Measurements from ENCODE around the gene UBR3. TPM values are rescaled to one million over a fixed set of nuclear protein-coding genes. Genes with fewer than 3 reads are reported as not detected.

UBR3 gene
- total RNA-seq, 1 experiment from 2014 or later = 21.9 TPM

GRCh38 chr2:170002096-170002495 is 174.8 kb downstream of the UBR3 start:
- no peak overlapping the region for H2AFZ ChIP-seq
- H4K20me1 ChIP-seq (ENCODE audit: insufficient read depth) = no peaks in the 10 kb centered on the region
- no peaks in the 10 kb centered on the region for H3K4me1 ChIP-seq (replicated peaks; ENCODE audit: insufficient read depth)
- no peaks in the 10 kb centered on the region for H3K79me2 ChIP-seq (ENCODE audit: low read depth)
- no peak overlapping the region for H3K27ac ChIP-seq
- no peaks in the 10 kb centered on the region for H3K27me3 ChIP-seq (ENCODE audit: insufficient read depth, low read depth)
- BruUV-seq (replicated peaks) = no TSS peak
- ChIA-PET POLR2A (ENCODE audit: unreplicated experiment) (interaction anchor here (0.5 kb wide), 1 partner anchor 36 kb away, joined by 4 read pairs; no protein-coding TSS in a partner anchor), CTCF (no interaction called here)
- H3K4me2 ChIP-seq = no peak overlapping the region
- no peaks in the 10 kb centered on the region for H3K9me3 ChIP-seq (ENCODE audit: insufficient read depth, low read depth)
- H3F3A ChIP-seq (ENCODE audit: insufficient read depth, low read depth) = no peaks in the 10 kb centered on the region
- no peak for DNase-seq
- H3K36me3 ChIP-seq (ENCODE audit: low read depth) = no peaks in the 10 kb centered on the region; the same call in 1 of the 2 replicates
- H3K9me2 ChIP-seq (ENCODE audit: insufficient read depth) = no peaks in the 10 kb centered on the region
- intact Hi-C loops (cut with micrococcal nuclease; ENCODE audit: unreplicated experiment) = no loop called here
- no peak overlapping the region for H3K4me3 ChIP-seq
- TF ChIP-seq CTCF (conservative IDR thresholded peaks at IDR 0.05) = no peak
- no peak for TF ChIP-seq EZH2 (IDR thresholded peaks at IDR 0.05; ENCODE audit: low read depth)

- ChIA-PET CTCF (no interaction called here), POLR2A (ENCODE audit: unreplicated experiment) (no interaction called here)
- no peaks in the 10 kb centered on the region for H3K79me2 ChIP-seq (ENCODE audit: low read depth)
- no peaks in the 10 kb centered on the region for H3K4me1 ChIP-seq (replicated peaks; ENCODE audit: insufficient read depth)
- no peak overlapping the region for H3K4me2 ChIP-seq
- BruUV-seq (replicated peaks) = no TSS peak
- TF ChIP-seq EZH2 (IDR thresholded peaks at IDR 0.05; ENCODE audit: low read depth) (no peak), CTCF (conservative IDR thresholded peaks at IDR 0.05) (no peak)
- intact Hi-C loops (cut with micrococcal nuclease; ENCODE audit: unreplicated experiment) = no loop called here
- H3K27ac ChIP-seq = no peak overlapping the region
- H2AFZ ChIP-seq = no peak overlapping the region
- no peaks in the 10 kb centered on the region for H4K20me1 ChIP-seq (ENCODE audit: insufficient read depth)
- H3K9me3 ChIP-seq (ENCODE audit: insufficient read depth, low read depth) = no peaks in the 10 kb centered on the region
- no peaks in the 10 kb centered on the region for H3K27me3 ChIP-seq (ENCODE audit: insufficient read depth, low read depth)
- H3K36me3 ChIP-seq (ENCODE audit: low read depth) = no peaks in the 10 kb centered on the region; the same call in 1 of the 2 replicates
- H3K4me3 ChIP-seq = no peak overlapping the region
- H3F3A ChIP-seq (ENCODE audit: insufficient read depth, low read depth) = no peaks in the 10 kb centered on the region
- no peaks in the 10 kb centered on the region; the same call in 1 of the 2 replicates for H3K9me2 ChIP-seq (ENCODE audit: insufficient read depth)
- DNase-seq = no peak
These were observed 178.4 kb downstream of the UBR3 start for GRCh38 chr2:170005702-170006101.

- H3K27me3 ChIP-seq (ENCODE audit: insufficient read depth, low read depth) = no peaks in the 10 kb centered on the region
- ChIA-PET CTCF (no interaction called here), POLR2A (ENCODE audit: unreplicated experiment) (no interaction called here)
- no peaks in the 10 kb centered on the region for H3F3A ChIP-seq (ENCODE audit: insufficient read depth, low read depth)
- H3K36me3 ChIP-seq (ENCODE audit: low read depth) = no peaks in the 10 kb centered on the region; the same call in 1 of the 2 replicates
- H3K9me2 ChIP-seq (ENCODE audit: insufficient read depth) = no peaks in the 10 kb centered on the region; the same call in 1 of the 2 replicates
- intact Hi-C loops (cut with micrococcal nuclease; ENCODE audit: unreplicated experiment) = no loop called here
- no TSS peak for BruUV-seq (replicated peaks)
- no peak overlapping the region for H3K4me3 ChIP-seq
- TF ChIP-seq EZH2 (IDR thresholded peaks at IDR 0.05; ENCODE audit: low read depth) = no peak
- TF ChIP-seq CTCF (conservative IDR thresholded peaks at IDR 0.05) = no peak
- no peaks in the 10 kb centered on the region for H3K79me2 ChIP-seq (ENCODE audit: low read depth)
- no peak overlapping the region for H3K27ac ChIP-seq
- no peaks in the 10 kb centered on the region for H3K4me1 ChIP-seq (replicated peaks; ENCODE audit: insufficient read depth)
- no peaks in the 10 kb centered on the region for H3K9me3 ChIP-seq (ENCODE audit: insufficient read depth, low read depth)
- no peaks in the 10 kb centered on the region for H4K20me1 ChIP-seq (ENCODE audit: insufficient read depth)
- DNase-seq = no peak
- no peak overlapping the region for H3K4me2 ChIP-seq
- no peak overlapping the region for H2AFZ ChIP-seq
These were observed 179.5 kb downstream of the UBR3 start for GRCh38 chr2:170006587-170007325.
